RWPE1 (cell line): ENCODE results near the gene GDF15.

ENCODE experiments used
- CTCF ChIA-PET: fragments of 350-600 bp; sonication (Branson Sonifier 250); formaldehyde crosslinking; extraction: SDS; loops from one replicate; lab custom pipeline; 2021; lab: Yijun Ruan, JAX
- POLR2A ChIA-PET: fragments of 400-600 bp; formaldehyde crosslinking; extraction: SDS; loops from one replicate; lab custom pipeline; 2020; ENCODE audit warnings: antibody characterized with exemption; ENCODE audit not compliant: low non-redundant PET; lab: Yijun Ruan, JAX
- DNase-seq: peaks from one replicate; pipeline ENCODE4 v3.0.0; 2012; ENCODE audit warnings: low spot score
- H3K27ac ChIP-seq: fragments of 450-650 bp; 2 replicates; pipeline ENCODE4 v1.5.1; 2017
- TF ChIP-seq, protein P1 (sequence below): fragments of 450-650 bp; conservative IDR thresholded peaks from 2 replicates; pipeline ENCODE4 v1.5.1; 2017; ENCODE audit warnings: low read depth, mild to moderate bottlenecking

GDF15 gene

DNA sequence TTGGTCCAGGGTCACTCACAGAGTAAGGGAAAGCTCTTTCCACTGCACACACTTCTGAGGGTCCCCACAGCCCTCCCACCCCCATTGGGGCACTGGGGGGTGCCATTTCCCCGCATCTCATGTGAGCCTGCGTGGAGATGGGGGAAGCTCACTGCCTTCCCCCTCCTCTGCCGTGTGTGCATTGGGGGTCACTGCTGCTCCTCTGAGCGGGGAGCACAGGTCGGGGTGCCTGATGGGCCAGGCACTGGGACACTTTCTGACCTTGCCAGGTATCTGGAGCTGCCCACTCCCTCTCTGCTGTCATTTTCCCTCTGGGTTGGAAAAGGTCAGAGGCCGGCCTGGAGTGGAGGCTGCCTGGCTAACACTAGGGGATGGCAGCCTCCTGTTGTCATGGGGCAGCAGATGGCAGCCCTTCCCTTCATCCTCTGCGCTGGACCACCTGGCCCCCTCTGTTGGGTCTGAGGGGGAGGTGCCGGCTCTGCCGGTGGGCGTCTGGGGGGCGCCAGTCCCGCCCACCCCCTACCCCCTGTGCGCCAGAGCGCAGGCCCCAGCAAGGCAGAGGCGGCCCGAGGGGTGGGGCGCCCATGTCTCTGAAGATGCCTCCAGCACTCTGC, 42.3 kb downstream of the GDF15 start:
- POLR2A ChIA-PET: no interaction called here
- TF ChIP-seq, protein P1, sequence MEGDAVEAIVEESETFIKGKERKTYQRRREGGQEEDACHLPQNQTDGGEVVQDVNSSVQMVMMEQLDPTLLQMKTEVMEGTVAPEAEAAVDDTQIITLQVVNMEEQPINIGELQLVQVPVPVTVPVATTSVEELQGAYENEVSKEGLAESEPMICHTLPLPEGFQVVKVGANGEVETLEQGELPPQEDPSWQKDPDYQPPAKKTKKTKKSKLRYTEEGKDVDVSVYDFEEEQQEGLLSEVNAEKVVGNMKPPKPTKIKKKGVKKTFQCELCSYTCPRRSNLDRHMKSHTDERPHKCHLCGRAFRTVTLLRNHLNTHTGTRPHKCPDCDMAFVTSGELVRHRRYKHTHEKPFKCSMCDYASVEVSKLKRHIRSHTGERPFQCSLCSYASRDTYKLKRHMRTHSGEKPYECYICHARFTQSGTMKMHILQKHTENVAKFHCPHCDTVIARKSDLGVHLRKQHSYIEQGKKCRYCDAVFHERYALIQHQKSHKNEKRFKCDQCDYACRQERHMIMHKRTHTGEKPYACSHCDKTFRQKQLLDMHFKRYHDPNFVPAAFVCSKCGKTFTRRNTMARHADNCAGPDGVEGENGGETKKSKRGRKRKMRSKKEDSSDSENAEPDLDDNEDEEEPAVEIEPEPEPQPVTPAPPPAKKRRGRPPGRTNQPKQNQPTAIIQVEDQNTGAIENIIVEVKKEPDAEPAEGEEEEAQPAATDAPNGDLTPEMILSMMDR: no peak
- no peak for DNase-seq
- peak overlapping the region; percentile 86 for H3K27ac ChIP-seq
- CTCF ChIA-PET: interaction anchor here (0.6 kb wide), 1 partner anchor 53 kb away, joined by 5 read pairs; no protein-coding TSS in a partner anchor

DNA sequence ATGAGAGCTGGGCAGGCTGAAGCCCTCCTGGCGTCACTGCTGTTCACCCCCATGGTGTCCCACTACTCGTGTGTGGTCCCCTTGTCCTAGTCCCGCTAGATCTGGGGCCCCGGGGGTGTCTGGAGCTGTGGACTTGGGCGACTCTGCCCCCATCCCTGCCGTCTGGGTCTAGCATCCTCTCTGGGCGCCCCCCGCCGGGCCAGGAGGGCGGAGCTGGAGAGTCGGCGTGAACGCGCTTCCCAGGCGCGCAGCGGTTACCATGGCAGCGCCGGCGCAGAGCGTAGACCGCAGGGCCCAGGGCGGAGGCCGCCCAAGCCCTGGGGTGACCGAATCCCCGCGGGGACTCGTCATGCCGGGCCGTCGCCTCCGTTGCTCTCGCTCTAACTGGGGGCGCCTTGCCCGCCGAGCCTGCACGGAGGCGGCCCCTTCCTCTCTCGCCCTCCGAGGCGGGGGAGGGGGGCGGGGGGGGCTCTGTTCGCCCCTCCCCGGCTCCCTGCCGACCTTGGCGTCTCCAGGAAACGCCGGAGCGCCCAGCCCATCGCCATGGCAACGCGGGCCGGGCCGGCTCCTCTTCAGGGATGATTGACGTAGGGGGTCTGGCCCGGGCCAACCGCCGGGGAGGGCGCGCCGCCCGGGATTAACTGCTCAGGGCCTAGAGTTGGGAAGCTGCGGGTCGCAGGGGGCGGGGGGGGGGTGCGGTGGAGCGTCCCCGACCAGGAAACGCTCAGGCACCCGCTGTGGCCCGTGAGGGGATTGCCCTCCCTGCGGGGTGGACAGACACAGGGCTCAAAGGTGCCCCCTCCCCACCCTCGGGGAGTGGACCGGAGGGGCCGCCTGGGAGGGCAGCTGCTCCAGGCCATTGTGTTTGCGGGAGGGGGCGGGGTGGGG, 43.1 kb downstream of the GDF15 start:
- peak overlapping the region; percentile 86 for H3K27ac ChIP-seq
- ChIA-PET CTCF (interaction anchor here (0.5 to 0.6 kb wide), 2 partner anchors 54 to 254 kb away, joined by 4 to 5 read pairs; no protein-coding TSS in a partner anchor), POLR2A (interaction anchor here (0.6 kb wide), 1 partner anchor 137 kb away, joined by 3 read pairs; no protein-coding TSS in a partner anchor)
- TF ChIP-seq, protein P1: no peak; the same call in 1 of the 2 replicates
- no peak for DNase-seq

DNA sequence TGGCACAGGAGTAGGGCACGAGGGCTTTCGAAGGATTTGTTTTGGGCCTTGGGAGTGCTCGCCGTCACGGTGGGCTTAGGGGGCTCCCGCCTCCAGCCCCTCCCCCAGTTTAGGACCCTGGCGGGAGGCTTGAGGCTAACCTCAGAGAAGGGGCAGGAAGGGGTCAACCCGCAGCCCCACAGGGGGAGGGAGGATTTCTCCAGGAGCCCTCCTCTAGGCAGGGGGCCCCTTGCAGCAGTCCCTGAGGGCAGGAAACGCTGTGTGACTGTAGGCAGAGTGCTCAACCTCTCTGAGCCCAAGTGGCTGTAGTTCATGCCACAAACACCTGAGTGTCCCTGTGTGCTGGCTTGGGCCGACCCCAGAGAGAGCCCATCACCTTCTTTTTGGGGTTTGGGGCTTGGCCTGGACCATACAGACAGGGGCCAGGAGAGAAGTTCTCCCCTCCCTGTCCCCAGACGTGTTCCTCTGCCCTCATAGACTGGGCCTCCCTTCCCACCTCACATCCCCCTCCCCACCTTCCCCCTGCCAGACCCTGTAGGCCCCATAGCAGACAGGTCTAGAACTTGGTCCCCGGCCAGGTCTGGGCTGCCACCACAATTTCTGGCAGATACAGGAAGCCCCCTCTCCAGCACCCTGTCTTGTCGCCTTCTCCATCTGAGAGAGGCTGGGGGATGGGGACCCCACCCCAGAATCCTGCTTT, 43.9 kb downstream of the GDF15 start:
- ChIA-PET POLR2A (no interaction called here), CTCF (interaction anchor here (0.5 kb wide), 1 partner anchor 253 kb away, joined by 4 read pairs; no protein-coding TSS in a partner anchor)
- TF ChIP-seq, protein P1: no peak
- peak overlapping the region; percentile 86 for H3K27ac ChIP-seq
- no peak for DNase-seq

DNA sequence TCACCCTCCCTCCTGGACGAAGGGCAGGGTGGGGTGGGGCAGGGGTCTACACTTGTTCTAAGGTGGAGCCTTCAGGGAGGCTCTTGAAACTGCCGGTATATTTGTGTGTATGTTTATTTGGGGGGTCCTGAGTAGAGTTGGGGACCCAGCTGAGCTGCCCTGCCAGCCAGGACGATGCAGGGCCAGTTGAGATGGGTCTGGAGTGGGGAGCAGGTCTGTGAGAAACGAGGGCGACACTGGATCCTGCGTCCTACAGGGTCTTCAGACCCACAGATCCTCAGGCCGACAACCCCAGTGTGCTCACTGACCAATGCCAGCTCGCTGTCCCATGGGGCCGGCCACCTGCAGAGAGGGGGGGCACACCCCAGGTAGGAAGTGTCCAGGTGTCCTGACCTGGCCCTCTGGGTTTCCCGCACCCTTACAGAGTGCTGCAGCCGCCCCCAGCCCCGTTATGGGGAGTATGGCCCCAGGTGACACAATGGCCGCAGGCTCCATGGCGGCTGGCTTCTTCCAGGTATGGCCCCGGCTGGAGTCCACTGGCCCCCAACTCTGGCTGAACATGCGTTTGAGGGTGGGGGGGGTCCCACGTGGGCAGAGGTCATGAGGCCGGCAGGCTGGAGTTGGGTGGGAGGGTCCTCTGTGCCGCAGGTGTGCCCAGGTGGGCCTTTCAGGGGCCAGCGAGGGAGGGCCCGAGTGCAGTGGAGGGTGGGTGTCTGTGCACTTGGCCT, 44.6 kb downstream of the GDF15 start:
- TF ChIP-seq, protein P1: no peak
- DNase-seq: no peak
- POLR2A ChIA-PET: no interaction called here
- H3K27ac ChIP-seq: peak overlapping the region; percentile 86
- CTCF ChIA-PET: no interaction called here

DNA sequence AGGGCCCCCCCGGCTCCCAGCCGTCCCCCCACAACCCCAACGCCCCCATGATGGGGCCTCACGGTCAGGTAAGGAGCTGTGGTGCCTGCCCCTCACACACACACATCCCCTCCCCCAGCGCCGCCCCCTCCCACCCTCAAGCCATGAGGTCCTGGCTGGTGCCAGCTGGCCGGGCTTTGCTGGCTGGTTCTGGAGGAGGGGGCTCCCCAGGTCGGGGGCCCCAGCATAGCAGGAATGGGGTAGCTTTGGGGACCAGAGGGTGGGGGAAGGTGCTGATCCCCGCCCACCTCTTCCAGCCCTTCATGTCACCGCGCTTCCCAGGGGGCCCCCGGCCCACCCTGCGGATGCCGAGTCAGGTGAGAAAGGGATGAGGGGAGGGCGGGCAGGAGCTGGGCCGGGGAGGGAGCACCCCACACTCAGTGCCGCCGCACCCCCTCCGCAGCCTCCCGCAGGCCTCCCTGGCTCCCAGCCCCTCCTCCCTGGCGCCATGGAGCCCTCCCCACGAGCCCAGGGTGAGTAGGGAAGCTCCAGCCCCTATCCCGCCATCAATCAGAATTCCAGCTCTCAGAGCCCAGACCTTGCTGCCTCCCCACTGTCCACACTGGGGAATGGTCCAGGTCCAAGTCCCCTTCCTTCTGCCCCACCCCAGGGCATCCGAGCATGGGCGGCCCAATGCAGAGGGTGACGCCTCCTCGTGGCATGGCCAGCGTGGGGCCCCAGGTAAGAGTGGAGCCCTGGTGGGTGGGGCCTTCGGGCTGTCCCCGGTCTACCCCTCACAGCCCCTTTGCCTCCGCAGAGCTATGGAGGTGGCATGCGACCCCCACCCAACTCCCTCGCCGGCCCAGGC, 45.6 kb downstream of the GDF15 start:
- DNase-seq: no peak
- ChIA-PET CTCF (no interaction called here), POLR2A (no interaction called here)
- H3K27ac ChIP-seq: peak overlapping the region; percentile 94
- TF ChIP-seq, protein P1: no peak
